Osteocyte (in vitro differentiated cells): Measurements from ENCODE around the gene TGOLN2. TPM values are rescaled to one million over a fixed set of nuclear protein-coding genes. Genes with fewer than 3 reads are reported as not detected.
"Not testable (repeated sequence)": the region's sequence is repeated elsewhere in the genome, so short reads cannot be mapped to it uniquely, and the experiment has no call there.

ENCODE experiments used
- DNase-seq: peaks from one replicate; pipeline ENCODE4 v3.0.0; 2021; ENCODE audit warnings: mixed read lengths; ENCODE audit not compliant: unreplicated experiment; ENCODE audit errors: extremely low spot score
- H3K27ac Mint-ChIP-seq: one replicate; pipeline ENCODE4 v1.8.0; 2021; ENCODE audit warnings: mild to moderate bottlenecking, mixed read lengths; ENCODE audit not compliant: unreplicated experiment
- H3K27me3 Mint-ChIP-seq: one replicate; pipeline ENCODE4 v1.8.0; 2021; ENCODE audit warnings: mixed read lengths; ENCODE audit not compliant: unreplicated experiment
- H3K36me3 Mint-ChIP-seq: one replicate; pipeline ENCODE4 v1.8.0; 2021; ENCODE audit warnings: mixed read lengths; ENCODE audit not compliant: unreplicated experiment
- H3K4me1 Mint-ChIP-seq: one replicate; pipeline ENCODE4 v1.8.0; 2021; ENCODE audit warnings: mixed read lengths; ENCODE audit not compliant: unreplicated experiment
- H3K4me3 Mint-ChIP-seq: one replicate; pipeline ENCODE4 v1.8.0; 2021; ENCODE audit warnings: mild to moderate bottlenecking, moderate library complexity, mixed read lengths; ENCODE audit not compliant: unreplicated experiment
- H3K9me3 Mint-ChIP-seq: one replicate; pipeline ENCODE4 v1.8.0; 2021; ENCODE audit warnings: mixed read lengths; ENCODE audit not compliant: unreplicated experiment
- total RNA-seq: library from RNA; stranded (reverse); gene quantifications from 2 replicates; pipeline ENCODE4 v1.2.1, GENCODE V29; 2021
- TF ChIP-seq, protein P1 (sequence below): fragments of 200-600 bp; sonication (generic); IDR thresholded peaks from 2 replicates; pipeline ENCODE4 v1.5.0; 2021; ENCODE audit warnings: antibody characterized with exemption, mild to moderate bottlenecking, moderate library complexity

Gene TGOLN2
- total RNA-seq, 1 donor from 2014 or later, result 91.2 TPM

GRCh38 chr2:85334928-85335327 is 7.1 kb upstream of the TGOLN2 start:
- Mint-ChIP-seq H3K27ac (no peak overlapping the region), H3K27me3 (peaks cover 19% of the 10 kb centered on the region), H3K9me3 (no peaks in the 10 kb centered on the region), H3K4me1 (no peaks in the 10 kb centered on the region), H3K36me3 (no peaks in the 10 kb centered on the region), H3K4me3 (no peak overlapping the region)
- TF ChIP-seq, protein P1, sequence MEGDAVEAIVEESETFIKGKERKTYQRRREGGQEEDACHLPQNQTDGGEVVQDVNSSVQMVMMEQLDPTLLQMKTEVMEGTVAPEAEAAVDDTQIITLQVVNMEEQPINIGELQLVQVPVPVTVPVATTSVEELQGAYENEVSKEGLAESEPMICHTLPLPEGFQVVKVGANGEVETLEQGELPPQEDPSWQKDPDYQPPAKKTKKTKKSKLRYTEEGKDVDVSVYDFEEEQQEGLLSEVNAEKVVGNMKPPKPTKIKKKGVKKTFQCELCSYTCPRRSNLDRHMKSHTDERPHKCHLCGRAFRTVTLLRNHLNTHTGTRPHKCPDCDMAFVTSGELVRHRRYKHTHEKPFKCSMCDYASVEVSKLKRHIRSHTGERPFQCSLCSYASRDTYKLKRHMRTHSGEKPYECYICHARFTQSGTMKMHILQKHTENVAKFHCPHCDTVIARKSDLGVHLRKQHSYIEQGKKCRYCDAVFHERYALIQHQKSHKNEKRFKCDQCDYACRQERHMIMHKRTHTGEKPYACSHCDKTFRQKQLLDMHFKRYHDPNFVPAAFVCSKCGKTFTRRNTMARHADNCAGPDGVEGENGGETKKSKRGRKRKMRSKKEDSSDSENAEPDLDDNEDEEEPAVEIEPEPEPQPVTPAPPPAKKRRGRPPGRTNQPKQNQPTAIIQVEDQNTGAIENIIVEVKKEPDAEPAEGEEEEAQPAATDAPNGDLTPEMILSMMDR, result no peak
- no peak for DNase-seq

DNA sequence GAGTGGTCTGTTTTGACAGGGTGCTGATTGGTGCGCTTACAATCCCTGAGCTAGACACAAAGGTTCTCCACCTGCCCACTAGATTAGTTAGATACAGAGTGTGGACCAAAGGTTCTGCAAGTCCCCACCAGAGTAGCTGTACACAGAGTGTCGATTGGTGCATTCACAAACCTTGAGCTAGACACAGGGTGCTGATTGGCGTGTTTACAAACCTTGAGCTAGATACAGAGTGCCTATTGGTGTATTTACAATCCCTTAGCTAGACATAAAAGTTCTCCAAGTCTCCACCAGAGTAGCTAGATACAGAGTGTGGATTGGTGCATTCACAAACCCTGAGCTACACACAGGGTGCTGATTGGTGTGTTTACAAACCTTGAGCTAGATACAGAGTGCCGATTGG is 6.1 kb upstream of the TGOLN2 start:
- not testable (repeated sequence) for H3K4me3 Mint-ChIP-seq, DNase-seq, H3K27ac Mint-ChIP-seq, H3K36me3 Mint-ChIP-seq, H3K4me1 Mint-ChIP-seq, H3K9me3 Mint-ChIP-seq
- peaks cover 14% of the 10 kb centered on the region for H3K27me3 Mint-ChIP-seq

DNA sequence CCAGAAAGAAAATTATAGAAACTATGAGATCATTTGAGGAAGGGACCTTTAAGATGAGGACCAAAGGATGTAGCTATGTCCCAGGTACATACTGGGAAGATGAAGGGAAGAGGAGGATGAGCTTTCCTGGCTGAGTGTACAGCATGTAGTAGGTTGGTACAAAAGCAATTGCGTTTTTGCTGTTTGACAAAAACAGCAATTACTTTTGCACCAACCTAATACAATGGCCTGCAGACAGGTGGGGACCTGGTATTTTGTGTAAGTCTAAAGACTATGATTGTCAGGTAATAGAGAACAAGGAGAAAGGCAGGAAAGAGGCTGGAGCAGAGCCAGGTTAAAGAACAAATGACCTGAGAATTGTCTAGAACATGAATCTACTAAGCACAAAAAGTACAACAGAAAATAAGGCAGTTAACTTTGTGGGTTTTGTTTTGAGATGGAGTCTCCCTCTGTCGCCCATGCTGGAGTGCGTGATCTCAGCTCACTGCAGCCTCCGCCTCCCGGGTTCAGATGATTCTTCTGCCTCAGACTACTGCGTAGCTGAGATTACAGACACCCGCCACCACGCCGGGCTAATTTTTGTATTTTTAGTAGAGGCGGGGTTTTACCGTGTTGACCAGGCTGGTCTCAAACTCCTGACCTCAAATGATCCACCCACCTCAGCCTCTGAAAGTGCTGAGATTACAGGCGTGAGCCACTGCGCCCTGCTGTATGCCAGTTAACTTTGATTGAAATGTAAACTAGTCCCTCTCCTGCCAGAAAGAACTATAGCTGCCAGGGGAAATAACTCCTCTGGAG is 3.2 kb upstream of the TGOLN2 start:
- H3K27ac Mint-ChIP-seq, result no peak overlapping the region
- H3K9me3 Mint-ChIP-seq, result no peaks in the 10 kb centered on the region
- TF ChIP-seq, protein P1, result no peak
- H3K4me1 Mint-ChIP-seq, result peaks cover 23% of the 10 kb centered on the region
- H3K27me3 Mint-ChIP-seq, result no peaks in the 10 kb centered on the region
- no peak for DNase-seq
- H3K4me3 Mint-ChIP-seq, result no peak overlapping the region
- no peaks in the 10 kb centered on the region for H3K36me3 Mint-ChIP-seq

DNA sequence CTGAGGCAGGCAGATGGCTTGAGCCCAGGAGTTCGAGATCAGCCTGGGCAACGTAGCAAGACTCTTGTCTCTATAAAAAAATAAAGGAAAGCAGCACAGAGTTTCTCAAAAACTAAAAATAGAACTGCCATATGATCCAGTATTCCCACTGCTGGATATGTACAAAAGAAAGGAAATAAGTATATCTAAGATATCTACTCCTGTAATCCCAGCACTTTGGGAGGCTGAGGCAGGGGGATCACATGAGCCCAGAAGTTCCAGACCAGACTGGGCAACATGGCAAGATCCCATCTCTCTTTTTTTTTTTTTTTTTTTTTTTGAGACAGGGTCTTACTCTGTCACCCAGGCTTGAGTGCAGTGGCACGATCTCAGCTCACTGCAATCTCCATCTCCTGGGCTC is 1.9 kb upstream of the TGOLN2 start:
- H3K27ac Mint-ChIP-seq, DNase-seq, H3K27me3 Mint-ChIP-seq, H3K36me3 Mint-ChIP-seq, H3K4me3 Mint-ChIP-seq, H3K9me3 Mint-ChIP-seq: not testable (repeated sequence)
- peaks cover 37% of the 10 kb centered on the region for H3K4me1 Mint-ChIP-seq

- Mint-ChIP-seq H3K36me3 (peaks cover 10% of the 10 kb centered on the region), H3K4me3 (no peak overlapping the region), H3K4me1 (peaks cover 38% of the 10 kb centered on the region), H3K27me3 (no peaks in the 10 kb centered on the region), H3K27ac (no peak overlapping the region), H3K9me3 (no peaks in the 10 kb centered on the region)
- DNase-seq, result no peak
- TF ChIP-seq, protein P1, result no peak
These were observed 1.4 kb upstream of the TGOLN2 start for GRCh38 chr2:85329181-85329651.

DNA sequence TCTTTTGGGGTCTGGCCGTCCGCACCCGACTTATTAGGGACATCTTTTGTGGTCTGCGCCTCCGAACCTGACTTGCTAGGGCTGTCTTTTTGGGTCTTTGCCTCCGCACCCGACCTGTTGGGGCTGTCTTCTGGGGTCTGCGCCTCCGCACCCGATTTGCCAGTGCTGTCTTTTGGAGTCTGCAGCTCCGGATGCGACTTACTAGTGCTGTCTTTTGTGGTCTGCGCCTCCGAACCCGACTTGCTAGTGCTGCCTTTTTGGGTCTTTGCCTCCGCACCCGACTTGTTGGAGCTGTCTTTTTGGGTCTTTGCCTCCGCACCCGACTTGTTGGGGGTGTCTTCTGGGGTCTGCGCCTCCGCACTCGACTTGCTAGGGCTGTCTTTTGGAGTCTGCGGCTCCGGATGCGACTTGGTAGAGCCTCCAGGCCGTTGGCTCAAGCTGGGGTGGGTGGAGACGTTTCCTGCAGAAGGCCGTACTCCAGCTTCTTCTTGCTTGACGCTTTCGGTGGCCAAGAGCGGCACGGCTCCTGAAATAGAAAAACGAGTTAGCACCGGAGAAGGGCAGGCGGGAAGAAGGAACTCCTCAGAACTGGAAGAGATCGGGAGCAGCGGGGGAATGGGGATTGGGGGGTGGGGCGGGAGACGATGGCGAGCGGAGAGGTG is 498 bp downstream of the TGOLN2 start:
- Mint-ChIP-seq H3K4me3 (peak overlapping the region; percentile 94), H3K4me1 (peaks cover 38% of the 10 kb centered on the region), H3K36me3 (peaks cover 24% of the 10 kb centered on the region), H3K9me3 (no peaks in the 10 kb centered on the region), H3K27ac (peak overlapping the region; percentile 97), H3K27me3 (no peaks in the 10 kb centered on the region)
- DNase-seq, result no peak
- TF ChIP-seq, protein P1, result no peak
